ENCODE data around the gene TBC1D16. TPM values are rescaled to one million over a fixed set of nuclear protein-coding genes. Genes with fewer than 3 reads are reported as not detected.

The TBC1D16 gene
- total and polyA plus RNA-seq, 10 of the 15 experiments (the other 5 are each of a cell fraction or from before 2014, with no cell fraction given) = 0.01 to 0.13 (median 0.06) TPM; not detected in 3

GRCh38 chr17:79919862-79920720 lies 115.6 kb downstream of the TBC1D16 start:
- ChIA-PET RAD21 (ENCODE audit: unreplicated experiment) (interaction anchor here (1.1 kb wide), 1 partner anchor 80 kb away, joined by 3 read pairs; no protein-coding TSS in a partner anchor), POLR2A (interaction anchor here (0.6 to 0.7 kb wide), 2 partner anchors 12 to 35 kb away, joined by 3 to 5 read pairs; no protein-coding TSS in a partner anchor)
- in situ Hi-C loops (cut with MboI) = no loop called here

More at GRCh38 chr17:79919862-79920720, 115.6 kb downstream of the TBC1D16 start:
- H2AFZ ChIP-seq (ENCODE audit: control insufficient read depth, low read depth, low read length) = no peak overlapping the region
- H3K36me3 ChIP-seq (ENCODE audit: control insufficient read depth in 2 of 2, insufficient read depth in 2 of 2, low read length in 1 of 2) = no peaks in the 10 kb centered on the region
- 65% methylated on average over 19 of the region's 28 CpGs for WGBS (ENCODE audit: insufficient coverage, insufficient replicate concordance, low lambda C conversion rate, missing lambda C conversion rate)
- no TSS peak for BruUV-seq (replicated peaks)
- DNase-seq (ENCODE audit: low read depth, low spot score) (no peak), FAIRE-seq (no peak), ATAC-seq (no peak)
- no peaks in the 10 kb centered on the region for H4K20me1 ChIP-seq (ENCODE audit: control insufficient read depth, insufficient read depth)
- no peak overlapping the region for H3K4me3 ChIP-seq
- H3K4me2 ChIP-seq (ENCODE audit: control insufficient read depth, insufficient read depth) = no peak overlapping the region; the same call in 1 of the 2 replicates
- H3K27me3 ChIP-seq (replicated peaks in 1 of 2; ENCODE audit: control insufficient read depth in 2 of 2, insufficient read depth in 2 of 2, low read length in 1 of 2) = no peaks in the 10 kb centered on the region; a peak in 1 of 4 replicates
- SMC1A ChIA-PET (ENCODE audit: uncharacterized antibody, unreplicated experiment) = no interaction called here
- no peaks in the 10 kb centered on the region for H3K79me2 ChIP-seq (ENCODE audit: control insufficient read depth, insufficient read depth, low read length)
- H3K9ac ChIP-seq (ENCODE audit: control insufficient read depth, insufficient read depth, low read length) = no peak overlapping the region
- TF ChIP-seq YBX1 (IDR thresholded peaks at IDR 0.05) = no peak
- TF ChIP-seq SUPT20H (IDR thresholded peaks at IDR 0.05; ENCODE audit: borderline replicate concordance, control insufficient read depth, low read depth, low read length) = no peak
- TF ChIP-seq E2F4 (IDR thresholded peaks at IDR 0.05; ENCODE audit: low read depth, low read length) = no peak
- TF ChIP-seq CHD1 (IDR thresholded peaks at IDR 0.05; ENCODE audit: low read depth, low read length) = no peak
- intact Hi-C loops (cut with micrococcal nuclease; ENCODE audit: unreplicated experiment) = loop anchor here (5.0 kb wide), 1 partner anchor 73 kb away; no protein-coding TSS in a partner anchor
- H3K27ac ChIP-seq (ENCODE audit: control insufficient read depth, insufficient read depth) = no peak overlapping the region
- H3K4me1 ChIP-seq (ENCODE audit: control insufficient read depth, insufficient read depth, low read length) = peaks cover 21% of the 10 kb centered on the region
- H3K9me3 ChIP-seq (replicated peaks; ENCODE audit: control insufficient read depth, insufficient read depth, low read length) = no peaks in the 10 kb centered on the region
- CTCF ChIA-PET = interaction anchor here (0.6 to 1.5 kb wide), 5 partner anchors 40 to 131 kb away, joined by 3 to 4 read pairs (median 3); partner anchors contain the start of gene CBX4

Data from GM12878 (cell line).